GM21381 (cell line): ENCODE measurements around the gene FHOD1.

Source experiments
- ATAC-seq: cut with Tn5 transposase; IDR thresholded peaks from one replicate; pipeline ENCODE4 v1.9.1; 2021; ENCODE audit warnings: mild to moderate bottlenecking, moderate library complexity; ENCODE audit not compliant: unreplicated experiment

The FHOD1 gene

GRCh38 chr16:67210069-67210937, 37.0 kb downstream of the FHOD1 start:
- no peak for ATAC-seq

- ATAC-seq: no peak
Observed at GRCh38 chr16:67209565-67209964, 37.7 kb downstream of the FHOD1 start.

GRCh38 chr16:67208154-67208896, 39.0 kb downstream of the FHOD1 start:
- no peak for ATAC-seq

GRCh38 chr16:67207249-67208091, 39.8 kb downstream of the FHOD1 start:
- no peak for ATAC-seq

GRCh38 chr16:67206838-67207248, 40.4 kb downstream of the FHOD1 start:
- ATAC-seq: no peak

- ATAC-seq: no peak
Observed at GRCh38 chr16:67206129-67206837, 41.0 kb downstream of the FHOD1 start.

- ATAC-seq: no peak
Observed at GRCh38 chr16:67204076-67204475, 43.2 kb downstream of the FHOD1 start.

GRCh38 chr16:67202956-67203493, 44.3 kb downstream of the FHOD1 start:
- no peak for ATAC-seq

GRCh38 chr16:67202426-67202825, 44.9 kb downstream of the FHOD1 start:
- no peak for ATAC-seq

- ATAC-seq: no peak
Observed at GRCh38 chr16:67201411-67202345, 45.6 kb downstream of the FHOD1 start.

- ATAC-seq: no peak
Observed at GRCh38 chr16:67200491-67200890, 46.8 kb downstream of the FHOD1 start.

GRCh38 chr16:67199808-67200198, 47.5 kb downstream of the FHOD1 start:
- no peak for ATAC-seq

GRCh38 chr16:67199011-67199807, 48.1 kb downstream of the FHOD1 start, which contains the start of gene ELMO3:
Gene ELMO3 (plus strand): TSS chr16:67199131. CDS start chr16:67199327, 196 bp downstream.
- ATAC-seq: no peak

GRCh38 chr16:67198238-67198734, 49.0 kb downstream of the FHOD1 start:
- no peak for ATAC-seq

- no peak for ATAC-seq
Observed at GRCh38 chr16:67197704-67198103, 49.6 kb downstream of the FHOD1 start.

GRCh38 chr16:67196881-67197280, 50.4 kb downstream of the FHOD1 start:
- no peak for ATAC-seq

- no peak for ATAC-seq
Observed at GRCh38 chr16:67195676-67196075, 51.6 kb downstream of the FHOD1 start.

GRCh38 chr16:67194260-67194659, 53.0 kb downstream of the FHOD1 start:
- ATAC-seq: no peak
